D721Med (cell line): Measurements from ENCODE around the gene ZCCHC8.
"Not testable (repeated sequence)": the region's sequence is repeated elsewhere in the genome, so short reads cannot be mapped to it uniquely, and the experiment has no call there.

Source experiments
- DNase-seq: peaks from one replicate; pipeline ENCODE4 v3.0.0; 2011; ENCODE audit warnings: low spot score; ENCODE audit not compliant: insufficient read length
- FAIRE-seq: peaks from 2 replicates; lab custom pipeline; 2011; peaks lifted over from hg19 to GRCh38; lab: Jason Lieb, UNC
- TF ChIP-seq, protein P1 (sequence below): IDR thresholded peaks from 2 replicates; pipeline ENCODE4 v1.5.1; 2012; ENCODE audit warnings: mild to moderate bottlenecking, control low read depth; ENCODE audit not compliant: insufficient read depth; ENCODE audit errors: missing control alignments

ZCCHC8 gene

DNA sequence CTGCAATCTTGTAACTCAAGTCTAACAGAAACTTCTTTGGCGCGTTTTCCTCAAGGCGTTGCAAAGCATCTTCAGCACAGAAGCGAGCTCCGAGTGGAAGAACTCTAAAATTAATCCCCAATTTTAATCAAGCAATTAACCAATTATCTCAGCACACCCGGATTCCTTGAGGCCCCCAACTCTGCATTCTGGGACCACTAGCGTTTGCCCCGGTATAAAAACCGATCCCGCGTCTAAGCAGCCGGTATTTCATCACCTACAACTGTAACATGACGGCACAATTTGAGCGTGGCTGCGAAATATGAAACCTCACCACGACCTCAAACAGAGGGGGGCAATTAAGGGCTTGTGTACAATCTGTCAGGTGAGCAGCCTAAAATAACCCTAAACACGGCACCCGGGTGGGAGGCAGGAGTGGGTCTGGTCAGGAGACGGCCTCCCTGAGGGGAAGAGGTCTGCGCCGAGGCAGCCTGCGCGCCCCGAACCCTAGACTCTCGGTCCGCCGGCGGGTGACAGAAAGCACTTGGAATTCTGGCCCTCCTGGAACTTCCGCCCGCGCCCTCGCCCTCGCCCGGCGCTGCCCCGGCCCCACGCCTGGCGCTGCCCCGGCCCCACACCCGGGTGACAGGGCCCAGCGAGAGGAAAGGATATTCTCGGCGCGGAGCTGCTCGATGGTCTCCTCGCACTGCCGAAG is 594 bp downstream of the ZCCHC8 start:
- TF ChIP-seq, protein P1, sequence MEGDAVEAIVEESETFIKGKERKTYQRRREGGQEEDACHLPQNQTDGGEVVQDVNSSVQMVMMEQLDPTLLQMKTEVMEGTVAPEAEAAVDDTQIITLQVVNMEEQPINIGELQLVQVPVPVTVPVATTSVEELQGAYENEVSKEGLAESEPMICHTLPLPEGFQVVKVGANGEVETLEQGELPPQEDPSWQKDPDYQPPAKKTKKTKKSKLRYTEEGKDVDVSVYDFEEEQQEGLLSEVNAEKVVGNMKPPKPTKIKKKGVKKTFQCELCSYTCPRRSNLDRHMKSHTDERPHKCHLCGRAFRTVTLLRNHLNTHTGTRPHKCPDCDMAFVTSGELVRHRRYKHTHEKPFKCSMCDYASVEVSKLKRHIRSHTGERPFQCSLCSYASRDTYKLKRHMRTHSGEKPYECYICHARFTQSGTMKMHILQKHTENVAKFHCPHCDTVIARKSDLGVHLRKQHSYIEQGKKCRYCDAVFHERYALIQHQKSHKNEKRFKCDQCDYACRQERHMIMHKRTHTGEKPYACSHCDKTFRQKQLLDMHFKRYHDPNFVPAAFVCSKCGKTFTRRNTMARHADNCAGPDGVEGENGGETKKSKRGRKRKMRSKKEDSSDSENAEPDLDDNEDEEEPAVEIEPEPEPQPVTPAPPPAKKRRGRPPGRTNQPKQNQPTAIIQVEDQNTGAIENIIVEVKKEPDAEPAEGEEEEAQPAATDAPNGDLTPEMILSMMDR = no peak
- DNase-seq (no peak), FAIRE-seq (no peak)

DNA sequence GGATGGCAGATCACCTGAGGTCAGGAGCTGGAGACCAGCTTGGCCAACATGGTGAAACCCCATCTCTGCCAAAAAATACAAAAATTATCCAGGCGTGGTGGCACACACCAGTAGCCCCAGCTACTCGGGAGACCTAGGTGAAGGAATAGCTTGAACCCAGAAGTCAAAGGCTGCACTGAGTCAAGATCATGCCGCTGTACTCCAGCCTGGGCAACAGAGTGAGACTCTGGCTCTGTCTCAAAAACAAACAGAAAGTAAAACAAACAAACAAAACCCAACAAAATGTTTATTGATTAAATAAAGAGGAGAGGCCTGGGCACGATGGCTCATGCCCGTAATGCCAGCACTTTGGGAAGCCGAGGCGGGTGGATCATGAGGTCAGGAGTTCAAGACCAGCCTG is 5.5 kb downstream of the ZCCHC8 start:
- no peak for DNase-seq
- TF ChIP-seq, protein P1 = no peak
- FAIRE-seq = no peak

DNA sequence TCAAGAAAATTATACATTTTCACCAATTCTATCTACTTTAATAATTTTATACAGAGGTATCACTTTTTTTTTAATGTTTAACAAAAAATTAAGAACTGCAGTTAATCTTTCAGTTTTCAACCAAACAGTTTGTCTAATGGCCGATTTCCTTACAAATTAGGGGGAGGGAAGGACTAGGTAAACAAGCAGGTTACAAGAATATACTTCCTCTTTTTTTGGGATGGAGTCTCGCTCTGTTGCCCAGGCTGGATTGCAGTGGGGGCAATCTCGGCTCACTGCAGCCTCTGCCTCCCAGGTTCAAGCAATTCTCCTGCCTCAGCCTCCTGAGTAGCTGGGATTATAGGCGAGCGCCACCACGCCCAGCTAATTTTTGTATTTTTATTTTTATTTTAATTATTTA is 7.5 kb downstream of the ZCCHC8 start:
- FAIRE-seq, DNase-seq: not testable (repeated sequence)

DNA sequence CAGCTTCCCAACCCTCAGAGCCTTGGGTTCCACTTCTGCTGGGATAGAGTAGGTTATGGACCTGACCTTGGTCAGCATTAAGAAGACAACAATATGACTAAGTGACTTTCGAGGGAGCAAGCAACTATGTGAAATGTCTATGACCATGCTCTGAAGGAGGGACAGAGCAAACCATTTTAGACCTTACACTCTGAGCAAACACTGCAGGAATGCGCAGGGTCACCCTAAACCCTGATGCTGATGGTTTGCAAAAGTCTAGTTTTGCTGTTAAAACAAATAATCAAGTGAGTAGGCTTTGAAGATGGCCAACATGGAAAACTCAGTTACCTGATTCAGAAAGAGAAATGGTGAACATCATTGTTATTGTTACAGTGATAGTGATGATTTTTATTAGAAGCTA is 8.7 kb downstream of the ZCCHC8 start:
- no peak for DNase-seq
- no peak for FAIRE-seq
- TF ChIP-seq, protein P1 = no peak

DNA sequence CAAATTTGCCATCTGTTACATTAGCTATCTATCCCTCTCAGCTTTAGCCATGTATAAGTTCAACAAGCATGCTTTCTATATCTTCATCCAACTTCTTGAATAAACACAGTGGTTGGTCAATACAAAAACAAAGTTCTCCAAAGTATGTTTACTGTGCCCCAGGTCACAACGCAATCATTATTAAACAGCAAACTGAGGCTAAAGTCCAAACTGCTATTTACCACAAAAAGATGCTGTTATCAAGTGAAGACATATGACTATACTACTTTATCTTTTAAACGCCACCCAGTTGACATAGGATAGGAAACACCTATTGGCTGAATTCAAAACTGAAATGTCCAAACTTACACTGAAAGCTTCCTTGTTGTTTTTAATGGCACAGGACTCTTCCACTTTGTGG is 11.7 kb downstream of the ZCCHC8 start:
- no peak for DNase-seq
- no peak for FAIRE-seq
- TF ChIP-seq, protein P1 = no peak

DNA sequence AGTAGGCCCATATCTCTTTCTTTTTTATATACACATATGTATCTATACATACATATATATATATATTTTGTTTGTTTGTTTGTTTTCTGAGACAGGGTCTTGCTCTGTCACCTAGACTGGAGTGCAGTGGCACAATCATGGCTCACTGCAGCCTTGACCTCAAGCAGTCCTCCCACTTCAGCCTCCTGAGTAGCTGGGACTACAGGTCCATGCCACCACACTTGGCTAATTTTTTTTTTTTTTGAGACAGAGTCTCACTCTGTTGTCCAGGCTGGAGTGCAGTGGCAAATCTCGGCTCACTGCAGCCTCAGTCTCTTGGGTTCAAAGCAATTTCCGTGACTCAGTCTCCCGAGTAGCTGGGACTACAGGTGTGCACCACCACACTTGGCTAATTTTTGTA is 12.9 kb downstream of the ZCCHC8 start:
- DNase-seq, FAIRE-seq: not testable (repeated sequence)

DNA sequence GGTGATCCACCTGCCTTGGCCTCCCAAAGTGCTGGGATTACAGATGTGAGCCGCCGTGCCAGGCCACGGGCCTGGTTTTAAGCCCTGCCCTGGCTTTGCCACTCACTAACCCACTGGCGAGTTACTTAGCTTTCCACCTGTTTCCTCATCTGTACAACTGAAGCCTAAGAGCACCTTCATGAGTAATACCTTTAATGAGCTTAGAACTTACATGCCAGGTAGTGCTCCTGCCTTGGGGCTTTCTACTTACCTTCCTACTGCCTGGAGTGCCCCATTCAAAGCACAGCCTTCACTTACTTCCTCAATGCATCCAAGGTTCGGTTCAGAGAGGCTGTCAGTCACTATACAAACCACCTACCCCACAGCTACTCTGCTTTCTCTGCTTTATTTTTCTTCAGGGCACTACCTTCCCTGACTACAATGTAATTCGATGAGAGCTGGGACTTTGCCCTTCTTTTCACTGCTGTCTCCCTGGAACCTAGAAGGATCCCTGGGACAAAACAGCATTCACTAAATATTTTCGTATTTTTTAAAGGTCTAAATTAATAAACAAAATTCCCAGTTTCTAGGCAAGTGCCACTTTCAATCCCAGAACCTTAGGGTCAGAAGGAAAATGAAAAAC is 13.8 kb downstream of the ZCCHC8 start:
- TF ChIP-seq, protein P1 = no peak
- DNase-seq (no peak), FAIRE-seq (no peak)

DNA sequence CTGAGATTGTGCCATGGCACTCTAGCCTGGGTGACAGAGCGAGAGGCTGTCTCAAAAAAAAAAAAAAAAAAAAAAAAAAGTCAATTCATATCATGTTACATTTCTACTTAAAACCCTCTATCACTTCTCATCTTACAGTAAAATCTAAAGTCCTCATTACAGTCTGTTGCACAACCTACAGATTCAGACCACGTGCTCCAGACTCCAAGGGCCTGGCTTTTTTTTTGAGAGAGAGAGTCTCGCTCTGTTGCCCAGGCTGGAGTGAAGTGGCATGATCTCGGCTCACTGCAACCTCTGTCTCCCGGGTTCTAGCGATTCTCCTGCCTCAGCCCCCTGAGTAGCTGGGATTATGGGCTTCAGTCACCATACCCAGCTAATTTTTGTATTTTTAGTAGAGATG is 14.4 kb downstream of the ZCCHC8 start:
- DNase-seq, FAIRE-seq: not testable (repeated sequence)

DNA sequence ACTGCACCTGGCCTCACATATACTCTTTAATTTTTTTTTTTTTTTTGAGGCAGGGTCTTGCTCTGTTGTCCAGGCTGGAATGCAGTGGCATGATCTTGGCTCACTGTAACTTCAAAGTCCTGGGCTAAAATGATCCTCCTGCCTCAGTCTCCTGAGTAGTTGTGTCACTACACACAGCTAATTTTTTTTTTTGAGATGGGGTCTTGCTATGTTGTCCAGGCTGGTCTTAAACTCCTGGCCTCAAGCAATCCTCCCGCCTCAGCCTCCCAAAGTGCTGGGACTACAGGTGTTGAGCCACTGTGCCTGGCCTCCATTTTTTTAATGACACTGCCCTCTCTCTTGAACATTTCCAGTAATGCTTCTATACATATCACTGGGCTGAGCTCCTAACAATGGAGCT is 16.3 kb downstream of the ZCCHC8 start:
- not testable (repeated sequence) for FAIRE-seq, DNase-seq
